CD14-positive monocyte (primary cell): Measurements from ENCODE around the gene AMBRA1. TPM values are rescaled to one million over a fixed set of nuclear protein-coding genes. Genes with fewer than 3 reads are reported as not detected.

Experiments used
- DNase-seq, 3 donors: peaks; one replicate each; pipeline ENCODE4 v3.0.0-alpha.2; 2011 to 2022
- H2AFZ ChIP-seq: 2 replicates; pipeline ENCODE4 v1.6.0; 2012; ENCODE audit warnings: mild to moderate bottlenecking, low read depth, low read length, inconsistent platforms; ENCODE audit not compliant: insufficient read depth, poor library complexity, severe bottlenecking
- H3K27ac ChIP-seq, 2 donors: 1 replicate in 1 of 2; 2 replicates in 1 of 2; pipeline ENCODE4 v1.5.1; 2012 to 2013; ENCODE audit warnings: low read length in 2 of 2, control low read depth in 1 of 2, inconsistent platforms in 1 of 2, low read depth in 1 of 2, mild to moderate bottlenecking in 1 of 2
- H3K27me3 ChIP-seq, 2 donors: one replicate each; pipeline versions ENCODE4 v1.6.0 to v1.6.1; 2011 to 2013; ENCODE audit warnings: low read length in 2 of 2; ENCODE audit not compliant: control insufficient read depth in 2 of 2, insufficient read depth in 2 of 2
- H3K36me3 ChIP-seq, 2 donors: replicated peaks in 1 of 2; 1 replicate in 1 of 2; 2 replicates in 1 of 2; pipeline versions ENCODE4 v1.5.1 to v1.6.1; 2012 to 2013; ENCODE audit warnings: low read length in 2 of 2, control low read depth in 1 of 2, inconsistent platforms in 1 of 2, mild to moderate bottlenecking in 1 of 2; ENCODE audit not compliant: insufficient read depth in 2 of 2, control insufficient read depth in 1 of 2
- H3K4me1 ChIP-seq, 2 donors: 1 replicate in 1 of 2; 2 replicates in 1 of 2; pipeline versions ENCODE4 v1.5.1 to v1.6.1; 2012 to 2013; ENCODE audit warnings: low read length in 2 of 2, control low read depth in 1 of 2, inconsistent platforms in 1 of 2, mild to moderate bottlenecking in 1 of 2, moderate library complexity in 1 of 2; ENCODE audit not compliant: insufficient read depth in 2 of 2, control insufficient read depth in 1 of 2
- H3K4me2 ChIP-seq: replicated peaks from 2 replicates; pipeline ENCODE3; 2012; ENCODE audit warnings: low read length, moderate library complexity, mild to moderate bottlenecking; ENCODE audit not compliant: poor library complexity, severe bottlenecking; ENCODE audit errors: extremely low read depth
- H3K4me3 ChIP-seq, 3 experiments: fragments of 200-600 bp in 1 of 3; sonication (generic) in 1 of 3; replicated peaks in 1 of 3; 1 replicate in 2 of 3; 2 replicates in 1 of 3; pipeline ENCODE4 v1.5.1; 2011 to 2013; ENCODE audit warnings: low read length in 3 of 3, mild to moderate bottlenecking in 3 of 3, control low read depth in 2 of 3, low read depth in 2 of 3, inconsistent platforms in 1 of 3, moderate library complexity in 1 of 3
- H3K79me2 ChIP-seq: 2 replicates; pipeline ENCODE4 v1.6.0; 2012; ENCODE audit warnings: mild to moderate bottlenecking, control low read depth, inconsistent platforms, low read length, moderate library complexity; ENCODE audit not compliant: insufficient read depth
- H3K9ac ChIP-seq: 2 replicates; pipeline ENCODE4 v1.6.0; 2017; ENCODE audit warnings: low read length, mild to moderate bottlenecking; ENCODE audit not compliant: insufficient read depth, poor library complexity, severe bottlenecking
- H3K9me3 ChIP-seq, 2 donors: replicated peaks in 1 of 2; 1 replicate in 1 of 2; 2 replicates in 1 of 2; pipeline versions ENCODE4 v1.5.1 to v1.6.1; 2012 to 2013; ENCODE audit warnings: low read length in 2 of 2, control low read depth in 1 of 2; ENCODE audit not compliant: control insufficient read depth in 1 of 2, insufficient read depth in 1 of 2
- H4K20me1 ChIP-seq: 2 replicates; pipeline ENCODE4 v1.6.0; 2012; ENCODE audit warnings: mild to moderate bottlenecking, low read length, control low read depth, moderate library complexity; ENCODE audit not compliant: insufficient read depth
- H3K27ac Mint-ChIP-seq, 7 donors: one replicate each; pipeline ENCODE4 v1.8.0; 2020; ENCODE audit warnings: mild to moderate bottlenecking in 7 of 7, mixed read lengths in 7 of 7, moderate library complexity in 6 of 7, inconsistent platforms in 2 of 7
- H3K27me3 Mint-ChIP-seq, 3 donors: one replicate each; pipeline ENCODE4 v1.8.0; 2021 to 2022; ENCODE audit warnings: low read depth in 3 of 3, mild to moderate bottlenecking in 3 of 3, mixed read lengths in 3 of 3, moderate library complexity in 3 of 3, inconsistent platforms in 1 of 3
- H3K36me3 Mint-ChIP-seq, 2 donors: one replicate each; pipeline ENCODE4 v1.8.0; 2020; ENCODE audit warnings: mixed read lengths in 2 of 2, inconsistent platforms in 1 of 2, mild to moderate bottlenecking in 1 of 2
- H3K4me1 Mint-ChIP-seq: one replicate; pipeline ENCODE4 v1.8.0; 2020; ENCODE audit warnings: mild to moderate bottlenecking, mixed read lengths
- H3K4me3 Mint-ChIP-seq, 2 donors: one replicate each; pipeline ENCODE4 v1.8.0; 2020; ENCODE audit warnings: mild to moderate bottlenecking in 2 of 2, mixed read lengths in 2 of 2, moderate library complexity in 1 of 2
- H3K9me3 Mint-ChIP-seq, 7 donors: one replicate each; pipeline ENCODE4 v1.8.0; 2020 to 2022; ENCODE audit warnings: mixed read lengths in 7 of 7, mild to moderate bottlenecking in 6 of 7, moderate library complexity in 6 of 7, inconsistent platforms in 2 of 7
- CTCF ChIP-seq: fragments of 200-600 bp; IDR thresholded peaks from one replicate; pipeline ENCODE4 v1.8.0; 2022; ENCODE audit warnings: antibody characterized with exemption, mild to moderate bottlenecking
- WGBS: methylation state at CpG from one replicate; pipeline ENCODE4 v1.1.5; 2013; ENCODE audit warnings: missing lambda C conversion rate; ENCODE audit not compliant: insufficient coverage; 5-methylcytosine and 5-hydroxymethylcytosine counted together
- intact Hi-C, 2 donors: fragments of 100-400 bp; cut with micrococcal nuclease; formaldehyde crosslinking; loops; one replicate each; pipeline versions ENCODE4 v1.15.0 to v1.15.1; 2023
- polyA plus RNA-seq, 3 donors: library from polyadenylated mRNA; depleted of rRNA in 1 of 3; unstranded in 2 of 3; stranded (reverse) in 1 of 3; fragments of 300-500 nt in 2 of 3; fragments of >200 nt in 1 of 3; fragmentation: Illumina TruSeq in 2 of 3; gene quantifications; 1 replicate in 2 of 3; 2 replicates in 1 of 3; pipeline ENCODE4 v1.2.3, GENCODE V29; 2012 to 2021

Gene AMBRA1
- polyA plus RNA-seq, 3 donors = 2.1 to 6.1 (median 3.8) TPM

GRCh38 chr11:46499821-46500220 lies 94.0 kb downstream of the AMBRA1 start:
- Histone ChIP-seq H2AFZ (no peak overlapping the region), H3K9me3 (no peaks in the 10 kb centered on the region), H3K36me3 (peaks cover 12 to 47% of the 10 kb centered on the region in 2 donors), H3K4me3 (no peak overlapping the region), H3K9ac (no peak overlapping the region), H3K4me1 (no peaks in the 10 kb centered on the region), H3K27me3 (no peaks in the 10 kb centered on the region), H3K27ac (no peak overlapping the region), H3K79me2 (no peaks in the 10 kb centered on the region), H4K20me1 (peaks cover 5% of the 10 kb centered on the region), H3K4me2 (no peak overlapping the region)
- Mint-ChIP-seq H3K4me1 (no peaks in the 10 kb centered on the region), H3K9me3 (no peaks in the 10 kb centered on the region), H3K4me3 (no peak overlapping the region), H3K27ac (no peak overlapping the region), H3K36me3 (peaks cover 32 to 59% of the 10 kb centered on the region in 2 donors), H3K27me3 (no peaks in the 10 kb centered on the region)
- TF ChIP-seq CTCF = no peak
- intact Hi-C loops = no loop called here
- 100% methylated on average over 1 of the region's 5 CpGs for WGBS
- no peak for DNase-seq

- H3K27me3 ChIP-seq = no peaks in the 10 kb centered on the region
- H3K4me1 ChIP-seq = no peaks in the 10 kb centered on the region
- Mint-ChIP-seq H3K4me3 (no peak overlapping the region), H3K27ac (no peak overlapping the region), H3K36me3 (peaks cover 34 to 63% of the 10 kb centered on the region in 2 donors), H3K27me3 (no peaks in the 10 kb centered on the region), H3K4me1 (no peaks in the 10 kb centered on the region), H3K9me3 (no peaks in the 10 kb centered on the region)
- DNase-seq = no peak
- no peaks in the 10 kb centered on the region for H3K79me2 ChIP-seq
- H3K27ac ChIP-seq = no peak overlapping the region
- TF ChIP-seq CTCF = no peak
- H3K4me2 ChIP-seq = no peak overlapping the region
- no peak overlapping the region for H3K4me3 ChIP-seq
- H3K36me3 ChIP-seq = peaks cover 7 to 47% of the 10 kb centered on the region in 2 donors
- no peak overlapping the region for H3K9ac ChIP-seq
- H2AFZ ChIP-seq = no peak overlapping the region
- WGBS = no CpG with 5 or more reads among the region's 2 CpGs
- H3K9me3 ChIP-seq = no peaks in the 10 kb centered on the region
- peaks cover 5% of the 10 kb centered on the region for H4K20me1 ChIP-seq
- intact Hi-C loops = no loop called here
These were observed 94.9 kb downstream of the AMBRA1 start for GRCh38 chr11:46498968-46499367.
